Transverse colon (tissue), 3 donors: ENCODE results near the gene IL6R.

Experiments used
- CTCF ChIP-seq, 5 experiments: fragments of 200-600 bp in 3 of 5; fragments of 450-650 bp in 2 of 5; sonication (generic) in 3 of 5; IDR thresholded peaks; 1 replicate in 2 of 5; 2 replicates in 3 of 5; pipeline ENCODE4 v1.5.1; 2016 to 2017; ENCODE audit warnings: antibody characterized with exemption in 5 of 5, inconsistent platforms in 3 of 5, mild to moderate bottlenecking in 2 of 5, moderate library complexity in 1 of 5
- EP300 ChIP-seq: sonication (generic); formaldehyde crosslinking; IDR thresholded peaks from one replicate; pipeline ENCODE4 v1.6.1; 2017; ENCODE audit warnings: antibody characterized with exemption, low read depth
- POLR2A ChIP-seq: fragments of 450-650 bp; IDR thresholded peaks from one replicate; pipeline ENCODE4 v1.6.1; 2016; ENCODE audit warnings: antibody characterized with exemption, mild to moderate bottlenecking, moderate library complexity

GRCh38 chr1:154453574-154454352 is 48.6 kb downstream of the IL6R start:
- TF ChIP-seq CTCF (IDR thresholded peaks at IDR 0.05) (no peak), EP300 (no peak), POLR2A (no peak)
